Chondrocyte (in vitro differentiated cells): ENCODE data around the gene XIAP. TPM values are rescaled to one million over a fixed set of nuclear protein-coding genes. Genes with fewer than 3 reads are reported as not detected.
"Not testable (repeated sequence)": the region's sequence is repeated elsewhere in the genome, so short reads cannot be mapped to it uniquely, and the experiment has no call there.

ENCODE experiments used
- DNase-seq: peaks from one replicate; pipeline ENCODE4 v3.0.0; 2021; ENCODE audit warnings: mixed read lengths, low spot score
- H3K27ac Mint-ChIP-seq: one replicate; pipeline ENCODE4 v1.8.0; 2021; ENCODE audit warnings: mild to moderate bottlenecking, moderate library complexity, mixed read lengths; ENCODE audit not compliant: unreplicated experiment
- H3K27me3 Mint-ChIP-seq: 2 replicates; pipeline ENCODE4 v1.8.0; 2021; ENCODE audit warnings: low read depth, mixed read lengths
- H3K36me3 Mint-ChIP-seq: 2 replicates; pipeline ENCODE4 v1.8.0; 2021; ENCODE audit warnings: low read depth, mixed read lengths
- H3K4me1 Mint-ChIP-seq: 2 replicates; pipeline ENCODE4 v1.8.0; 2021; ENCODE audit warnings: low read depth, mild to moderate bottlenecking, mixed read lengths
- H3K4me3 Mint-ChIP-seq: one replicate; pipeline ENCODE4 v1.8.0; 2021; ENCODE audit warnings: mild to moderate bottlenecking, moderate library complexity, mixed read lengths; ENCODE audit not compliant: unreplicated experiment
- H3K9me3 Mint-ChIP-seq: 2 replicates; pipeline ENCODE4 v1.8.0; 2021; ENCODE audit warnings: low read depth, mixed read lengths
- CTCF ChIP-seq: fragments of 200-600 bp; sonication (generic); IDR thresholded peaks from 2 replicates; pipeline ENCODE4 v1.5.0; 2021; ENCODE audit warnings: antibody characterized with exemption, mild to moderate bottlenecking, moderate library complexity
- total RNA-seq: library from RNA; stranded (reverse); gene quantifications from 3 replicates; pipeline ENCODE4 v1.2.1, GENCODE V29; 2021

XIAP gene
- total RNA-seq, 1 donor from 2014 or later: 44.7 TPM

DNA sequence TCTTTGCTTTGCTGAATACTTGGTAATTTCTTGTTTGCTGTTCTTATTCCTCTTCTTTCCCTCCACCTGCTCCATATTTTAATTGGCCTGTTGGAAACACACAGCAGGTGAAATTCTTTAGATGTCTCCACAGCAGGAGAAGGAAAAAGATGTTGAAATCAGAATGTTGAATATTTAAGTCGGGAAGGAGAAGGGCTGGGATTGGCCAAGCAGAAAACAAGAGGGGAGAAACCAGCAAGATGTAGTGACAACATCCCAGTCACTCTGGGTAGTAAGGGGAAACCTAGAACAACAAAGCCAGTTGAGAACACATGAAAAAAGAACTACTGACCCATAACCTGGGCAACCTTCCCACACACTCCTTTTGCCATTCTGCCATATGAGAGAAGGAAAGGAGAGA, 64.3 kb downstream of the XIAP start:
- Mint-ChIP-seq H3K4me1 (peaks cover 7% of the 10 kb centered on the region), H3K9me3 (peaks cover 4% of the 10 kb centered on the region), H3K36me3 (no peaks in the 10 kb centered on the region), H3K27me3 (no peaks in the 10 kb centered on the region), H3K4me3 (no peak overlapping the region), H3K27ac (no peak overlapping the region)
- no peak for TF ChIP-seq CTCF
- DNase-seq: no peak

GRCh38 chrX:123927845-123928244, 68.0 kb downstream of the XIAP start:
- H3K9me3 Mint-ChIP-seq: peaks cover 10% of the 10 kb centered on the region
- no peak overlapping the region for H3K27ac Mint-ChIP-seq
- DNase-seq: no peak
- no peaks in the 10 kb centered on the region for H3K36me3 Mint-ChIP-seq
- no peak for TF ChIP-seq CTCF
- H3K4me1 Mint-ChIP-seq: peaks cover 3% of the 10 kb centered on the region
- H3K4me3 Mint-ChIP-seq: no peak overlapping the region
- no peaks in the 10 kb centered on the region for H3K27me3 Mint-ChIP-seq

GRCh38 chrX:123932055-123932454, 72.2 kb downstream of the XIAP start:
- not testable (repeated sequence) for DNase-seq, H3K4me1 Mint-ChIP-seq, H3K27me3 Mint-ChIP-seq, H3K27ac Mint-ChIP-seq, H3K36me3 Mint-ChIP-seq, H3K4me3 Mint-ChIP-seq
- peaks cover 10% of the 10 kb centered on the region for H3K9me3 Mint-ChIP-seq

DNA sequence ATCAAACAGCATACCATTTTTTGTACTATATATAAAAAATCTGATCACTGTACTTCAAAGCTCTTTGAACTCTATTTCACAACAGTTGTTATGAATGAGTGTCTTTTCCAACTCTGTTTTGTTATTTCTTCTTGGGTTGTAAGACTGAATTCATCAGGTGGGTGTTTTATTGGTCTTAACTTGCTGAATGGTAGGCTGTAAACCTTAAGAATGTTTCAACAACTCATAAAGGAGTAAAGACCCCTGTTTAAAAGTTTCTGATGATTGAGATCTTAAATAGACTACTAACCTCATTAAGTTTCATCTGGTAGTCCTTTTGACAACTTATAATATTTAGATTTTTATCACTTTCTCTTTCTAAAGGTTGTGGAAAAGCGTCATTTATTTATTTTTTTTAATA, 83.2 kb downstream of the XIAP start:
- H3K9me3 Mint-ChIP-seq: peaks cover 4% of the 10 kb centered on the region
- H3K27ac Mint-ChIP-seq: no peak overlapping the region
- no peak for TF ChIP-seq CTCF
- no peaks in the 10 kb centered on the region for H3K4me1 Mint-ChIP-seq
- no peak overlapping the region for H3K4me3 Mint-ChIP-seq
- DNase-seq: no peak
- no peaks in the 10 kb centered on the region for H3K27me3 Mint-ChIP-seq
- H3K36me3 Mint-ChIP-seq: no peaks in the 10 kb centered on the region

DNA sequence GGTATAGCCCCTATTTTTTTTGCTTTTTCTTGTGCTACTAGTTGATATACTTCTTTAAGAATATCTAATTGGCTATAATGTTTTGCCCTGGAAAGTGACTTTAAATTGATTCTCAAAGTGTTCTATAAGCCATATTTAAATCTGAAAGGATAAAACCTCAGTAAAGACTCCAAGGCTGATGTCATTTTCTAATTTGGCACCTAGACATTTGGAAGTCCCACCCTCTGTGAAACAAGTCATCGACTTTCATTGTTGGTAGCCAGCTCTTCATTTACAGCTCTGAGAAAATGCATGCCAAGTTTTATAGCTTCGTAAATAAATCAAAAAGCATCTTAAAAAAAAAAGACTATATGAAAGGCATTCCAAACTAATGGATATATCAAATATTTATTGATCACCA, 83.6 kb downstream of the XIAP start:
- Mint-ChIP-seq H3K36me3 (no peaks in the 10 kb centered on the region), H3K4me1 (no peaks in the 10 kb centered on the region), H3K27me3 (no peaks in the 10 kb centered on the region), H3K9me3 (peaks cover 4% of the 10 kb centered on the region), H3K4me3 (no peak overlapping the region), H3K27ac (no peak overlapping the region)
- no peak for DNase-seq
- no peak for TF ChIP-seq CTCF

DNA sequence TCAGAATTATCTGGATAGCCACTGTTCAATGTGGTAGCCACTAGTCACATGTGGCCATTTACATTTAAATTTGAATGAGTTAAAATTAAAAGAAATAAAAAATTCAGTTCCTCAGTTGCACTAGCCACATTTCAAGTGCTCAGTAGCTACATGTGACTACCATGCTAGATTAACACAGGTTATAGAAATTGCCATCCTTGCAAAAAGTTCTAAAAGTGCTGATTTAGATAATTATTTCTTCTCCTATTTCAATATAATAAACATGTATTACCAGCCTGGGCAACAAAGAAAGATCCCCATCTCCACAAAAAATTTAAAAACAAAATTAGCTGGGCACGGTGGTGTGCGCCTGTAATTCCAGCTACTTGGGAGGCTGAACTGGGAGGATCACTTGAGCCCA, 90.0 kb downstream of the XIAP start:
- H3K4me1 Mint-ChIP-seq: no peaks in the 10 kb centered on the region
- DNase-seq: no peak
- no peak for TF ChIP-seq CTCF
- H3K4me3 Mint-ChIP-seq: no peak overlapping the region
- H3K9me3 Mint-ChIP-seq: peaks cover 8% of the 10 kb centered on the region
- no peaks in the 10 kb centered on the region for H3K36me3 Mint-ChIP-seq
- H3K27me3 Mint-ChIP-seq: no peaks in the 10 kb centered on the region
- no peak overlapping the region for H3K27ac Mint-ChIP-seq
